Measurements from ENCODE around the gene RXFP3.

DNA sequence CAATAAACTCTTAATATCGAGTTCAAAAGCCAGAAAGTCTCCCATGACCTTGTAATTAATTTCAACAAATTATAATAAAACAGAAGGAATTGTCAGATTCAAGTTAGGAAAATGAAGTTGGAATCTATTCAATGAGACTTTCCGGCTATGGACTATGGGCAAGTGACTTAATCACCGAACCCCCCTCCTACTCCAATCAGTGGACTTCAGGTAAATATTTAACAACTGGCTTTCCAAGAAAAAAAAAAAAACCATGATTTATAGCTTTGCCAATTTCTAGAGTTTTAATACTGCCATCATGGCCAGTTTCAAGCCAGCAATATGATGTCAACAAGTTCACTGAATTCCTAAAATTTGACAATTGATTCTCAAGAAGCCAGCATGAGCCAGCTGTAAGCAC is 43.8 kb downstream of the RXFP3 start:
- no peak for TF ChIP-seq CTCF (IDR thresholded peaks at IDR 0.05)
- TF ChIP-seq EP300 (IDR thresholded peaks at IDR 0.05): no peak

Data from ovary (tissue), 3 donors.